ENCODE results near the gene NME7. TPM values are rescaled to one million over a fixed set of nuclear protein-coding genes. Genes with fewer than 3 reads are reported as not detected.

Gene NME7
- total and polyA plus RNA-seq, 12 donors = 5.5 to 18.9 (median 10.5) TPM

DNA sequence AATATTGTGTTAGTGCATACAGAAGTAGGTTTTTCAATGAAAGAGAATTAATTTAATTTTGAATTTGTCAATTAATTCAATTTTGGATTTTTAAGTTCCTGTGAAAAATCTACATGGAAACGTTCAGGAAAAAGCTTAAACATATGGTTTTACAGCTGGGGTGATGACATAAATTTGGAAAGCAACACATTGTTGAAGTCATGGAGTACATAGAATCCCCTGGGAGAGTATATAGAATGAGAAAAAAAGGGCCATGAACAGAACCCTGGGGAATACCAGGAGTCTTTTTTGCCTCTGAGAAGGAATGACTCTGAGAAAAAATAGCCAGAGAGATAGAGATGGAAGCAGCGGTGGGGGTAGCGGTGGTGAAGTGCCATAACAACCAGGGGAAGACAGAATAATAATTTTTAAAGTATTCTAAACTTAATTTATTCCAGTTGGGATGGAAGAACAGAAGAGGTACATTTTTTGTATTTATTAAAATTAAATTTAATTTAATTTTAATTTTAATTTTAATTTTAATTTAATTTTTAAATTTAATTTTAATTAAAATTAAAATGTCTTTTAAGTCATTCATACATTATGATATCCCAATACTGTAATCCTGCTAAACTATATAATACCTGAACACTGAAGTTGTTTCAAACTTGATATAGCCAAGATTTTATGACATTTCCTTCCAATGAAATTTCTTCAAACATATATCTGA, 48.9 kb downstream of the NME7 start:
- TF ChIP-seq CTCF (IDR thresholded peaks at IDR 0.05) = no peak
- DNase-seq (no peak), ATAC-seq (no peak)
- Histone ChIP-seq H3K4me1 (no peaks in the 10 kb centered on the region), H3K27me3 (no peaks in the 10 kb centered on the region), H3K27ac (no peak overlapping the region), H3K4me3 (no peak overlapping the region), H3K36me3 (peaks cover 0 to 10% (median 0%) of the 10 kb centered on the region in 9 donors), H3K9me3 (no peaks in the 10 kb centered on the region)
- WGBS, 2 donors = 76 to 83% methylated on average over 3 of the region's 3 CpGs
- intact Hi-C loops (cut with DNase I) = no loop called here

DNA sequence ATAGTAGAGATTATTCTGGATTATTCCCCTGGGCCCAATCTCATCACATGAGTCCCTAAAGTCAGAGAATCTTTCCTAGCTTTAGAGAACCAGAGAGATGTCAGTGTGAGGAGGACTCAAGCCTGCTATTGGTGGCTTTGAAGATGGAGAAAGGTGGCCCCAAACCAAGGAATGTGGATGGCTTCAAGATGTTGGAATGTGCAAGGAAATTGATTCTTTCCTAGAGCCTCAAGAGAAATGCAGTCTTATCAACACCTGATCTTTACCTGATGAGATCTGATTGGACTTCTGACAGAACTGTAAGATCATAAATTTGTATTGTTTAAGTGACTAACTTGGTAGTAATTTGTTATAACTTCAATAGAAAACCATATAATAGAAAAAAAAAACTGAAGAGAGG, 51.0 kb downstream of the NME7 start:
- no peak for TF ChIP-seq CTCF (IDR thresholded peaks at IDR 0.05)
- no peaks in the 10 kb centered on the region for H3K9me3 ChIP-seq
- intact Hi-C loops (cut with DNase I) = no loop called here

DNA sequence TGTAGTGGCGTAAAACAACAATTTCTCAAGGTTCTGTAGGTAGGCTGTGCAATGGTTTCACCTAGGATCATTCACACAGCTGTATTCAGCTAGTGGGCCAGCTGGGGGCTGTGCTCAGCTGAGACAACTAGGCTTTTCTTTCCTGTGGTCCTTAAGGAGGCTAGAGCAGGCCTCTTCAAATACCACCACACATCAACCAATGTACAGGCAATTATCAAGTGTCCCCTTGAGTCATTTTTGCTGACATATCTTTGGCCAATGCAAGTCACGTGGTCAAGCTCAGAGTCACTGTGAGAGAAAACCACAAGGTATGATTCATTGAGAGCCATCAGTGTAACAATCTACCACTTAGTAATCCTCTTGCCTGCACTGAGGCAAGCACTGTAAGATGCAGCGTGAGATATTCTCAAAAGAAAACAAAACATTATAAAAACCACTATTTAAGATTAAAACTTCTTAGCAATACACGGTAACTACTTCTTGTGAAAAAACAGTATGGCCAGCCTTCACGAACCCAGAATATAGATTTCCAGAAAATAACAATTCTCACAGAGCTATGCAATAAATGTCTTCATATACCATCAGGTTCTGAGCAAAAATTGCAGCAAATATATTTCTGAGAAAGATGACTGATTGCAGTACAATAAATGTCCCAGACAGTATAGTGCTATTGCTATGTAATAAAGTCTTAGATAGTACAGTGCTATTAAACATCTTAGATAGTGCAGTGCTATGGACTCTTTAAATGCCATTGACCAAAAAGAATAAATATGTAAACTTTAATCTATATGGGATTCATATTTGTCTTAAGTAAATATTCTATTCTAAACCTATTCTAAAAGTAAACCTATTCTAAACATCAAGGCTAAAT, 55.3 kb downstream of the NME7 start:
- DNase-seq (no peak), ATAC-seq (no peak)
- no peaks in the 10 kb centered on the region for H3K9me3 ChIP-seq
- TF ChIP-seq CTCF (IDR thresholded peaks at IDR 0.05) = no peak
- intact Hi-C loops (cut with DNase I) = no loop called here
- H3K4me1 ChIP-seq = no peaks in the 10 kb centered on the region
- H3K36me3 ChIP-seq = peaks cover 0 to 19% (median 0%) of the 10 kb centered on the region in 9 donors
- H3K4me3 ChIP-seq = no peak overlapping the region
- no peaks in the 10 kb centered on the region for H3K27me3 ChIP-seq
- WGBS, 2 donors = 93 to 95% methylated on average over 5 of the region's 5 CpGs
- H3K27ac ChIP-seq = no peak overlapping the region

More for the DNA sequence above, 51.0 kb downstream of the NME7 start:
- no peak overlapping the region for H3K4me3 ChIP-seq
- no peaks in the 10 kb centered on the region for H3K4me1 ChIP-seq
- DNase-seq (no peak), ATAC-seq (no peak)
- no peaks in the 10 kb centered on the region for H3K27me3 ChIP-seq
- no peak overlapping the region for H3K27ac ChIP-seq
- peaks cover 0 to 4% (median 0%) of the 10 kb centered on the region in 9 donors for H3K36me3 ChIP-seq

- intact Hi-C loops (cut with DNase I) = no loop called here
- no peaks in the 10 kb centered on the region for H3K27me3 ChIP-seq
- H3K4me3 ChIP-seq = peak overlapping the region in 1 of 10 donors; percentile 28
- H3K9me3 ChIP-seq = no peaks in the 10 kb centered on the region
- ATAC-seq (no peak), DNase-seq (no peak)
- 87 to 88% methylated on average over 7 of the region's 7 CpGs for WGBS, 2 donors
- peaks cover 0 to 27% (median 0%) of the 10 kb centered on the region in 9 donors for H3K36me3 ChIP-seq
- no peak for TF ChIP-seq CTCF (IDR thresholded peaks at IDR 0.05)
- H3K27ac ChIP-seq = peak overlapping the region in 1 of 10 donors; percentile 17
- H3K4me1 ChIP-seq = no peaks in the 10 kb centered on the region
These were observed 58.1 kb downstream of the NME7 start for GRCh38 chr1:169309178-169310166.
